Measurements from ENCODE around the gene RNH1. TPM values are rescaled to one million over a fixed set of nuclear protein-coding genes. Genes with fewer than 3 reads are reported as not detected.

RNH1 gene
- total RNA-seq, 6 experiments from 2014 or later, result 223 to 272 (median 250) TPM

DNA sequence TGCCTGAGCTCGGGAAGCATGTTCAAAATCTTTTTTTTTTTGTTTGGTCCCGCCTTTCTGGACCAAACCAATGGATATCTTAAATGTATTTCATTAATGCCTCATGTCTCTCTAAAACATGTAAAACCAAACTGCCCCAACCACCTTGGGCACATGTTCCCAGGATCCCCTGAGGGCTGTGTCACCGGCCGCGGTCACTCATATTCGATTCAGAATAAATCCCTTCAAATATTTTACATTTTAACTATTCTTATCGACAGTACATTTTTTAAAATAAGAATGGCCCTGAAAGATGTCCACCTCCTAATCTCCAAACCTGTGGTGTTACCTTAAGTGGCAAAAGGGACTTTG, 2.1 kb downstream of the RNH1 start:
- peaks cover 7% of the 10 kb centered on the region for H3K36me3 Mint-ChIP-seq (ENCODE audit: low read depth)
- TF ChIP-seq, protein P1, sequence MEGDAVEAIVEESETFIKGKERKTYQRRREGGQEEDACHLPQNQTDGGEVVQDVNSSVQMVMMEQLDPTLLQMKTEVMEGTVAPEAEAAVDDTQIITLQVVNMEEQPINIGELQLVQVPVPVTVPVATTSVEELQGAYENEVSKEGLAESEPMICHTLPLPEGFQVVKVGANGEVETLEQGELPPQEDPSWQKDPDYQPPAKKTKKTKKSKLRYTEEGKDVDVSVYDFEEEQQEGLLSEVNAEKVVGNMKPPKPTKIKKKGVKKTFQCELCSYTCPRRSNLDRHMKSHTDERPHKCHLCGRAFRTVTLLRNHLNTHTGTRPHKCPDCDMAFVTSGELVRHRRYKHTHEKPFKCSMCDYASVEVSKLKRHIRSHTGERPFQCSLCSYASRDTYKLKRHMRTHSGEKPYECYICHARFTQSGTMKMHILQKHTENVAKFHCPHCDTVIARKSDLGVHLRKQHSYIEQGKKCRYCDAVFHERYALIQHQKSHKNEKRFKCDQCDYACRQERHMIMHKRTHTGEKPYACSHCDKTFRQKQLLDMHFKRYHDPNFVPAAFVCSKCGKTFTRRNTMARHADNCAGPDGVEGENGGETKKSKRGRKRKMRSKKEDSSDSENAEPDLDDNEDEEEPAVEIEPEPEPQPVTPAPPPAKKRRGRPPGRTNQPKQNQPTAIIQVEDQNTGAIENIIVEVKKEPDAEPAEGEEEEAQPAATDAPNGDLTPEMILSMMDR (IDR thresholded peaks at IDR 0.05), result no peak
- peak overlapping the region; percentile 96 for H3K4me3 Mint-ChIP-seq
- DNase-seq, result no peak
- peak overlapping the region; percentile 100 for H3K27ac Mint-ChIP-seq
- peaks cover 30% of the 10 kb centered on the region for H3K4me1 Mint-ChIP-seq (ENCODE audit: low read depth)
- peaks cover 13% of the 10 kb centered on the region for H3K27me3 Mint-ChIP-seq (ENCODE audit: insufficient read depth)
- no peaks in the 10 kb centered on the region for H3K9me3 Mint-ChIP-seq

DNA sequence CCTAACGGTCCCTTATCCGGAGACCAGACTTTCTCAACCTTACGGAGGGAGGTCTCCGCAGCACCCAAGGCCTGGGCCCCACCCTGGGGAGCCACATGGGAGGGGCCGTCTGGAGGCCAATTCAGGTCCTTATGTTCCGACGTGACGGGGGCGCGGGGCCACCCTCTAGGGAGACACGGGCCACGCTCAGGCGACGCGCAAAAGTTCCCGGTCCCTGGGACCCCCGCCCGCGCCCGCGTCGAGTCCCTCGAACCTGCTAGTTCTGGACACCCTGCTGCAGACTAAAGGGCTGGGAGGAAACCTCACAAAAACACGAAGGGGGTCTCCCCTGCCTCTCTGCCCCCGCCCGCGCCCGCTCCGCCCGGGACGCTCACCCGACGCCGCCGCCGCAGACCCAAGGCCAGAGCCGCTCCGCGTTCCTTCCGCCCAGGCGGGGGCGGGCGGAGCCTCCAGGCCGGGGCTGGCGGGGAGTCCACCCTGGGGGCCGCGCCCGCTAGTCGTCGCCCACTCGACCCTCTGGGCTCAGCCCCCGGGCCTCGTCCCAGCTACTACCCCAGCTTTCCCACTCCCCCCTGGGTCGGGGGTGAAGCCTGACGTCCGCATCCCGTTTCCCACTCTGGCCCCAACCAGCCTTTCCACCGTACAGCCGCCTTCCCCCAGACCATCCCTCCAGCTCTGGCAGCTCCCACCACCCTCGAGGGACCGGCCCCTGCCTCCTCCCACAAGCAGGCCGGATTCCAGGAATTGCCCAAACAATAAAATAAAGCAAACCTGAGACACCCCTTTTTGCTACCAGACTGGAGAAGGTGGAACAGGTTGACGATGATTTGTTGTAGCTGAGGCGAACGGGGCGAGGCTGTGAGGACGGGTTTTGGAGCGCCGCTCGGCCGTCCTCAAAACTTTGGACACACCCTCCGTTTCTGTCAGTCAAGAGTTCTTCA, 2.7 kb downstream of the RNH1 start:
- H3K27ac Mint-ChIP-seq, result peak overlapping the region; percentile 100
- peaks cover 13% of the 10 kb centered on the region for H3K27me3 Mint-ChIP-seq (ENCODE audit: insufficient read depth)
- TF ChIP-seq, protein P1 (IDR thresholded peaks at IDR 0.05), result no peak
- H3K36me3 Mint-ChIP-seq (ENCODE audit: low read depth), result peaks cover 4% of the 10 kb centered on the region
- H3K9me3 Mint-ChIP-seq, result no peaks in the 10 kb centered on the region
- H3K4me3 Mint-ChIP-seq, result peak overlapping the region; percentile 96
- DNase-seq, result no peak
- peaks cover 30% of the 10 kb centered on the region for H3K4me1 Mint-ChIP-seq (ENCODE audit: low read depth)

DNA sequence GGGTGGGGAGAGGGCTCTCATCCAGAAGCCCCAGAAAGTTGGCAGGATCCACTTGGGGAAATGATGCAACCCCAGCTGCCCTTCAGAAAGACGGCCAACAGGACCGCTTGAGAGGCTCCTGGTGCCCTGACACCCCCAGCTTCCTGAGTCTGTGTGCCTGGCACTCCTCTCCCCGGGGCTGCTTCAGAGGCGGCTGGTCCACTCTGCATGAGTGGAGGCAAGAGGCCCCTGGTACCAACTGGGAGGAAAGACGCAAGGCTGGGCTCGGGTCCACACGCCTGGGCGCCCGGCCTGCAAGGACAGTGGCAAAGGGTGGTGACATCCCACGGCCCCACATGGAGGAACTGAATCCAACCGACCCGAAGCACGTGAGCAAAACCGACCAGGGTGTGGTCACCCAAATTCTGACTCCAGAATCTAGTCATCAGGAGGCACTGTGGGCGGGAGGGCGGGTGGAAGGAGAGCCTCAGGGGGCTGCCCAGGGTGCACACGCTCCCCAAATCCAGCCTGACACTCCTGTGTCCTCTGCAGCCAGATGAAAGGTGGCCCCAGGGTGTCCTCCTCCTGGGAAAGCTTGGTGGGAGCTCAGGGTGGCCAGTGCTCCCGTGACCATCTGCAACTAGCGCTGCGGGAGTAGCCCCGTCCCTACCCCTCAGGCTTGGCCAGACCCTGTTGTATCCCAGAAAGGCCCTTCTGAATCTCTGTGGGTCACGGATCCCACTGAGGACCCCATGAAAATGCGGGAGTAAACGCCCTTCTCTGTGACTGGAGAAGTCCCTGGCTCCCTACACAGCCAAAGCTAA, 3.7 kb downstream of the RNH1 start:
- peak overlapping the region; percentile 57; the same call in 1 of the 2 replicates for H3K4me3 Mint-ChIP-seq
- H3K27me3 Mint-ChIP-seq (ENCODE audit: insufficient read depth), result peaks cover 13% of the 10 kb centered on the region
- H3K27ac Mint-ChIP-seq, result peak overlapping the region; percentile 80
- no peak for DNase-seq
- TF ChIP-seq, protein P1 (IDR thresholded peaks at IDR 0.05), result no peak
- H3K36me3 Mint-ChIP-seq (ENCODE audit: low read depth), result peaks cover 5% of the 10 kb centered on the region
- H3K9me3 Mint-ChIP-seq, result no peaks in the 10 kb centered on the region
- H3K4me1 Mint-ChIP-seq (ENCODE audit: low read depth), result peaks cover 30% of the 10 kb centered on the region

DNA sequence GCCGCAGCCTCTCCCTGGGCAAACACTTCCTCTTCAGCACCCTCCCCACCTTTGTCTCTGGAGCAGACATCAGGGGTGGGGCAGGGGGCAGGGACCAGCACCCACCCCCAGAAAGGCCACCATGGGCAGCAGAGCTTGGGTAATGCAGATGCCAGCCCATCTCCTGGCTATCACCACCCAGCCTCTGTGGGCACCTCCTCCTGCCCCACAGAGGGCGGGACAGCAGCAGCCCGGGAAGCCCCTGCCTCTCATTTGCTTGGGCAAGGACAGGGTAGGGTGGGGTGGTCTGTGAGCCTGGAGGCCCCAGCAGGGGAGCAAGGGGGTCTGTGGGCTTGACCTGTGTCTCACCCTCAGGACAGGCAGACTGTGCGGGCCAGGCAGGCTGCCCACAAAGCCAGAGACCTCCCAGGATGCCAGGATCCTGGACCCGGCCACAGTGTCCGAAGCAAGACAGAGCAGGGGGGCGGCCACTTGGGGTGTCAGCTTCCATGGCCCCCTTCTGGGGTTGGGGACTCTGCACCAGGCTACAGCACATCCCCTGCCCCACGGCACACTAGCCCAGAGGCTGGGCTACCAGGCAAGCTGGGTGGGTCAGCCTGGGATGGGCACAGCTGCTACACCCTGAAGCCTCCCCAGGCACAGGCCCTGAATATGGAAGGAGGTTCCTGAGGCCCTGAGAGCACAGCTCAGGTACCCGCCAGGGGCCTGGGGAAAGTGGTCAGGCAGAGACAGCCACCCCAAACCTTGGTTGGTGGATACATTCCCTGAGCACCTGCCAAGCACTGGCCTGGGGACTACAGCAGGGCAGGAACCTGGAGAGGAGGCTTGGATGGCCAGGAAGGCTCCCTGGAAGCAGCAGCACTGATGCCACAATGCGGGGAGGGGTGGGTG, 4.5 kb downstream of the RNH1 start:
- H3K4me1 Mint-ChIP-seq (ENCODE audit: low read depth), result peaks cover 26% of the 10 kb centered on the region
- H3K4me3 Mint-ChIP-seq, result no peak overlapping the region
- peaks cover 2% of the 10 kb centered on the region; the same call in 1 of the 2 replicates for H3K9me3 Mint-ChIP-seq
- H3K27me3 Mint-ChIP-seq (ENCODE audit: insufficient read depth), result peaks cover 13% of the 10 kb centered on the region
- no peak for DNase-seq
- TF ChIP-seq, protein P1 (IDR thresholded peaks at IDR 0.05), result no peak
- H3K36me3 Mint-ChIP-seq (ENCODE audit: low read depth), result peaks cover 14% of the 10 kb centered on the region
- peak overlapping the region; percentile 46; the same call in 1 of the 2 replicates for H3K27ac Mint-ChIP-seq

Measured in HFFc6 (cell line).